Neural cell (in vitro differentiated cells): ENCODE results near the gene HMOX2. TPM values are rescaled to one million over a fixed set of nuclear protein-coding genes. Genes with fewer than 3 reads are reported as not detected.

Experiments used
- H2AFZ ChIP-seq: fragments of 200-600, 300-800 bp; sonication (generic), shearing (Covaris generic); 2 replicates; pipeline ENCODE4 v1.6.0; 2014; ENCODE audit warnings: low read depth, mild to moderate bottlenecking, antibody characterized with exemption, low read length, moderate library complexity
- H3F3A ChIP-seq: fragments of 200-600 bp; shearing (Covaris generic); 2 replicates; pipeline ENCODE4 v1.6.1; 2016; ENCODE audit warnings: mild to moderate bottlenecking, moderate library complexity, mixed read lengths, antibody characterized with exemption, low read length; ENCODE audit not compliant: insufficient read depth, poor library complexity, severe bottlenecking
- H3K27ac ChIP-seq: fragments of 200-600, 300-800 bp; sonication (generic), shearing (Covaris generic); 2 replicates; pipeline ENCODE4 v1.5.1; 2014; ENCODE audit warnings: mild to moderate bottlenecking, low read length, moderate library complexity
- H3K27me3 ChIP-seq: fragments of 300-800, 200-600 bp; sonication (generic), shearing (Covaris generic); 2 replicates; pipeline ENCODE4 v1.6.0; 2014; ENCODE audit warnings: mild to moderate bottlenecking, low read depth, low read length, moderate library complexity; ENCODE audit not compliant: insufficient read depth
- H3K36me3 ChIP-seq: fragments of 300-800, 200-600 bp; sonication (generic), shearing (Covaris generic); 2 replicates; pipeline ENCODE4 v1.5.1; 2014; ENCODE audit warnings: mild to moderate bottlenecking, antibody characterized with exemption, low read length, moderate library complexity; ENCODE audit not compliant: insufficient read depth
- H3K4me2 ChIP-seq: fragments of 300-800, 200-600 bp; sonication (generic), shearing (Covaris generic); 2 replicates; pipeline ENCODE4 v1.6.0; 2014; ENCODE audit warnings: mild to moderate bottlenecking, low read length
- H3K4me3 ChIP-seq: fragments of 300-800, 200-600 bp; sonication (generic), shearing (Covaris generic); 2 replicates; pipeline ENCODE4 v1.5.1; 2014; ENCODE audit warnings: mild to moderate bottlenecking, low read length, moderate library complexity
- H3K79me2 ChIP-seq: fragments of 200-600 bp; shearing (Covaris generic); replicated peaks from 2 replicates; pipeline ENCODE4 v1.6.0; 2014; ENCODE audit warnings: mild to moderate bottlenecking, low read length, moderate library complexity; ENCODE audit not compliant: insufficient read depth
- H3K9ac ChIP-seq: fragments of 300-800, 200-600 bp; sonication (generic), shearing (Covaris generic); 2 replicates; pipeline ENCODE4 v1.6.1; 2016; ENCODE audit warnings: mild to moderate bottlenecking, low read length, mixed read lengths
- H3K9me2 ChIP-seq: fragments of 200-600 bp; shearing (Covaris generic); 2 replicates; pipeline ENCODE4 v1.6.1; 2016; ENCODE audit warnings: mild to moderate bottlenecking, low read length, mixed read lengths; ENCODE audit not compliant: insufficient read depth
- H3K9me3 ChIP-seq: fragments of 200-600, 300-800 bp; sonication (generic), shearing (Covaris generic); 2 replicates; pipeline ENCODE4 v1.6.1; 2016; ENCODE audit warnings: mild to moderate bottlenecking, mixed run types, low read length, moderate library complexity, mixed read lengths
- H4K20me1 ChIP-seq: fragments of 200-600 bp; shearing (Covaris generic); 2 replicates; pipeline ENCODE4 v1.6.1; 2016; ENCODE audit warnings: mild to moderate bottlenecking, mixed run types; ENCODE audit not compliant: insufficient read depth
- CTCF ChIP-seq: fragments of 450-650 bp; IDR thresholded peaks from 2 replicates; pipeline ENCODE4 v1.5.1; 2014; ENCODE audit warnings: antibody characterized with exemption, mild to moderate bottlenecking, moderate library complexity; ENCODE audit not compliant: poor library complexity, severe bottlenecking
- EP300 ChIP-seq: fragments of 450-650 bp; conservative IDR thresholded peaks from 2 replicates; pipeline ENCODE4 v1.6.1; 2014; ENCODE audit warnings: antibody characterized with exemption, mild to moderate bottlenecking, moderate library complexity; ENCODE audit not compliant: poor library complexity, severe bottlenecking
- EZH2 ChIP-seq: fragments of 200-600, 300-800 bp; shearing (Covaris generic), sonication (generic); IDR thresholded peaks from 2 replicates; pipeline ENCODE4 v1.6.1; 2014; ENCODE audit warnings: antibody characterized with exemption, low read length, borderline replicate concordance, mild to moderate bottlenecking; ENCODE audit not compliant: insufficient read depth, poor library complexity, severe bottlenecking
- MXI1 ChIP-seq: fragments of 450-650 bp; conservative IDR thresholded peaks from 2 replicates; pipeline ENCODE4 v1.6.1; 2014; ENCODE audit warnings: antibody characterized with exemption, mild to moderate bottlenecking; ENCODE audit not compliant: poor library complexity, severe bottlenecking
- POLR2AphosphoS5 ChIP-seq: IDR thresholded peaks from 2 replicates; pipeline ENCODE4 v1.6.1; 2012
- RAD21 ChIP-seq: fragments of 450-650 bp; conservative IDR thresholded peaks from 2 replicates; pipeline ENCODE4 v1.6.1; 2014; ENCODE audit warnings: antibody characterized with exemption, mild to moderate bottlenecking, moderate library complexity
- REST ChIP-seq: IDR thresholded peaks from 2 replicates; pipeline ENCODE4 v1.6.1; 2012; ENCODE audit warnings: borderline replicate concordance
- SMC3 ChIP-seq: fragments of 450-650 bp; conservative IDR thresholded peaks from 2 replicates; pipeline ENCODE4 v1.6.1; 2014; ENCODE audit warnings: antibody characterized with exemption, mild to moderate bottlenecking, moderate library complexity; ENCODE audit not compliant: poor library complexity
- TAF1 ChIP-seq: IDR thresholded peaks from 2 replicates; pipeline ENCODE4 v1.6.1; 2012; ENCODE audit warnings: low read depth
- polyA plus RNA-seq: library from polyadenylated mRNA; depleted of rRNA; stranded (reverse); fragments of >200 nt; gene quantifications from 2 replicates; pipeline ENCODE4 v1.2.3, GENCODE V29; 2014

Gene HMOX2
- polyA plus RNA-seq, 1 donor from 2014 or later: 79.4 TPM

GRCh38 chr16:4532238-4532637 is 56.0 kb downstream of the HMOX2 start:
- Histone ChIP-seq H3K4me3 (no peak overlapping the region), H3K9me2 (no peaks in the 10 kb centered on the region), H3K4me2 (no peak overlapping the region), H3K9me3 (no peaks in the 10 kb centered on the region), H3K27me3 (no peaks in the 10 kb centered on the region), H3F3A (no peaks in the 10 kb centered on the region), H3K79me2 (peaks cover 22% of the 10 kb centered on the region), H3K36me3 (no peaks in the 10 kb centered on the region), H3K27ac (no peak overlapping the region), H4K20me1 (no peaks in the 10 kb centered on the region), H3K9ac (no peak overlapping the region), H2AFZ (no peak overlapping the region)
- TF ChIP-seq MXI1 (no peak), REST (no peak), EP300 (no peak), TAF1 (no peak)

GRCh38 chr16:4533490-4533889 is 57.3 kb downstream of the HMOX2 start:
- H3K4me3 ChIP-seq: no peak overlapping the region
- H3K9me2 ChIP-seq: no peaks in the 10 kb centered on the region
- H3F3A ChIP-seq: no peaks in the 10 kb centered on the region
- no peaks in the 10 kb centered on the region for H3K36me3 ChIP-seq
- no peak overlapping the region for H3K9ac ChIP-seq
- no peak overlapping the region for H3K4me2 ChIP-seq
- H3K79me2 ChIP-seq: peaks cover 30% of the 10 kb centered on the region
- H3K27ac ChIP-seq: no peak overlapping the region
- no peaks in the 10 kb centered on the region for H3K9me3 ChIP-seq
- H2AFZ ChIP-seq: no peak overlapping the region
- H3K27me3 ChIP-seq: no peaks in the 10 kb centered on the region
- no peak for TF ChIP-seq RAD21
- no peak for TF ChIP-seq SMC3
- TF ChIP-seq TAF1: no peak
- TF ChIP-seq POLR2AphosphoS5: no peak
- TF ChIP-seq EP300: no peak
- TF ChIP-seq EZH2: no peak
- TF ChIP-seq REST: no peak
- TF ChIP-seq CTCF: no peak
- no peak for TF ChIP-seq MXI1
- no peaks in the 10 kb centered on the region for H4K20me1 ChIP-seq
